Hepatocyte (in vitro differentiated cells): ENCODE data around the gene IGFBPL1. TPM values are rescaled to one million over a fixed set of nuclear protein-coding genes. Genes with fewer than 3 reads are reported as not detected.
A peak's percentile ranks its signal among the peaks of the same experiment; 100 is the strongest.

Experiments used
- DNase-seq: peaks from one replicate; pipeline ENCODE4 v3.0.0-alpha.2; 2016; ENCODE audit warnings: low spot score
- H2AFZ ChIP-seq: fragments of 200-600 bp; sonication (generic); 2 replicates; pipeline ENCODE4 v1.6.0; 2016; ENCODE audit warnings: antibody characterized with exemption, mild to moderate bottlenecking
- H3K27ac ChIP-seq: fragments of 200-600 bp; sonication (generic); 2 replicates; pipeline ENCODE4 v1.5.1; 2016; ENCODE audit warnings: mild to moderate bottlenecking
- H3K27me3 ChIP-seq: fragments of 200-600 bp; sonication (generic); 2 replicates; pipeline ENCODE4 v1.6.1; 2016
- H3K36me3 ChIP-seq: fragments of 200-600 bp; sonication (generic); replicated peaks from 2 replicates; pipeline ENCODE4 v1.5.1; 2016; ENCODE audit warnings: low read depth; ENCODE audit not compliant: insufficient read depth
- H3K4me1 ChIP-seq: fragments of 200-600 bp; sonication (generic); 2 replicates; pipeline ENCODE4 v1.5.1; 2016; ENCODE audit warnings: mild to moderate bottlenecking, moderate library complexity; ENCODE audit not compliant: insufficient read depth
- H3K4me2 ChIP-seq: fragments of 200-600 bp; sonication (generic); 2 replicates; pipeline ENCODE4 v1.6.0; 2016
- H3K4me3 ChIP-seq: fragments of 200-600 bp; sonication (generic); 2 replicates; pipeline ENCODE4 v1.5.1; 2016; ENCODE audit warnings: mild to moderate bottlenecking
- H3K79me2 ChIP-seq: fragments of 200-600 bp; sonication (generic); 2 replicates; pipeline ENCODE4 v1.6.0; 2017; ENCODE audit warnings: mild to moderate bottlenecking
- H3K9me2 ChIP-seq: fragments of 200-600 bp; sonication (generic); replicated peaks from 2 replicates; pipeline ENCODE4 v1.6.0; 2017; ENCODE audit warnings: mild to moderate bottlenecking; ENCODE audit not compliant: insufficient read depth
- H3K9me3 ChIP-seq: fragments of 200-600 bp; sonication (generic); 2 replicates; pipeline ENCODE4 v1.5.1; 2016; ENCODE audit warnings: low read depth, mild to moderate bottlenecking
- H4K20me1 ChIP-seq: fragments of 200-600 bp; sonication (generic); 2 replicates; pipeline ENCODE4 v1.6.0; 2016; ENCODE audit warnings: mild to moderate bottlenecking; ENCODE audit not compliant: insufficient read depth, poor library complexity, severe bottlenecking
- CTCF ChIP-seq: fragments of 200-600 bp; sonication (generic); IDR thresholded peaks from 2 replicates; pipeline ENCODE4 v1.5.1; 2016; ENCODE audit warnings: antibody characterized with exemption, mild to moderate bottlenecking; ENCODE audit not compliant: poor library complexity
- EZH2 ChIP-seq: fragments of 200-600 bp; sonication (generic); IDR thresholded peaks from 2 replicates; pipeline ENCODE4 v1.6.1; 2016; ENCODE audit warnings: antibody characterized with exemption, mild to moderate bottlenecking, borderline replicate concordance
- EZH2phosphoT487 ChIP-seq: fragments of 200-600 bp; sonication (generic); IDR thresholded peaks from one replicate; pipeline ENCODE4 v1.6.1; 2018; ENCODE audit warnings: antibody characterized with exemption, mild to moderate bottlenecking, low read depth, moderate library complexity; ENCODE audit not compliant: unreplicated experiment, severe bottlenecking
- WGBS: methylation state at CpG from one replicate; pipeline ENCODE4 v1.1.6; 2016; ENCODE audit warnings: low lambda C conversion rate; ENCODE audit errors: missing lambda C conversion rate; 5-methylcytosine and 5-hydroxymethylcytosine counted together
- polyA plus RNA-seq: library from polyadenylated mRNA; unstranded; fragments of >200 nt; fragmentation: Nextera tagmentation; extraction: Ambion mirVana; gene quantifications from 2 replicates; pipeline ENCODE4 v1.2.1, GENCODE V29; 2016
- total RNA-seq: library from RNA; depleted of rRNA; stranded (reverse); fragments of >200 nt; gene quantifications from 2 replicates; pipeline ENCODE4 v1.2.3, GENCODE V29; 2014

IGFBPL1 gene
- total and polyA plus RNA-seq, 2 experiments from 2014 or later, result 2.5 to 9.8 TPM

- no peaks in the 10 kb centered on the region for H3K9me3 ChIP-seq
- no peak for TF ChIP-seq EZH2
- no peak for TF ChIP-seq CTCF
- no peak for TF ChIP-seq EZH2phosphoT487
- H3K27me3 ChIP-seq, result no peaks in the 10 kb centered on the region
- H3K4me2 ChIP-seq, result no peak overlapping the region
- no peak overlapping the region for H3K4me3 ChIP-seq
- H3K36me3 ChIP-seq, result no peaks in the 10 kb centered on the region
- no peak for DNase-seq
- no peak overlapping the region for H2AFZ ChIP-seq
- H3K27ac ChIP-seq, result peak overlapping the region; percentile 71
- peaks cover 8% of the 10 kb centered on the region for H3K79me2 ChIP-seq
- peaks cover 52% of the 10 kb centered on the region for H3K4me1 ChIP-seq
- 65% methylated on average over 7 of the region's 7 CpGs for WGBS
- H3K9me2 ChIP-seq, result no peaks in the 10 kb centered on the region
- H4K20me1 ChIP-seq, result no peaks in the 10 kb centered on the region
Measured at GRCh38 chr9:38388283-38389223, 35.7 kb downstream of the IGFBPL1 start.

DNA sequence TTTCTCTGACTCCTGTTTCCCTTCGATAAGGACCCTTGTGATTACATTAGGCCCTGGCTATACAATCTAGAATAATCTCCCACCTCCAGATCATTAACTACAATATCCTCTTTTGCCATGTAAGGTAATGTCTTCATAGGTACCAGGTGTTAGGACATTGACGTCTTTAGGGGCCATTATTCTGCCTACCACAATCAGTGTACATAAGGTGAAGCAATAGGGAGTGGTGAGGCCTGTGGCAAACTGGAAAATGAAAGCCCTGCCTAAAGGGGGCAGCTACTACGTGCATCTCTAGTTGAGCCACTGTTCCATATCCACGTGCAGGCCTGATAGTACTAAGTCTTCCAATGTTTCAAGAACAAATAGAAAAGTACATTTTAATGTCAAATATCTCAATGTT lies 36.5 kb downstream of the IGFBPL1 start:
- Histone ChIP-seq H3K79me2 (no peaks in the 10 kb centered on the region), H3K4me2 (no peak overlapping the region), H3K36me3 (no peaks in the 10 kb centered on the region), H2AFZ (no peak overlapping the region), H3K27ac (no peak overlapping the region), H3K4me3 (no peak overlapping the region), H3K27me3 (no peaks in the 10 kb centered on the region), H3K9me2 (no peaks in the 10 kb centered on the region), H4K20me1 (no peaks in the 10 kb centered on the region), H3K4me1 (peaks cover 47% of the 10 kb centered on the region), H3K9me3 (no peaks in the 10 kb centered on the region)
- 91% methylated on average over 4 of the region's 4 CpGs for WGBS
- TF ChIP-seq EZH2phosphoT487 (no peak), CTCF (no peak)
- no peak for DNase-seq

DNA sequence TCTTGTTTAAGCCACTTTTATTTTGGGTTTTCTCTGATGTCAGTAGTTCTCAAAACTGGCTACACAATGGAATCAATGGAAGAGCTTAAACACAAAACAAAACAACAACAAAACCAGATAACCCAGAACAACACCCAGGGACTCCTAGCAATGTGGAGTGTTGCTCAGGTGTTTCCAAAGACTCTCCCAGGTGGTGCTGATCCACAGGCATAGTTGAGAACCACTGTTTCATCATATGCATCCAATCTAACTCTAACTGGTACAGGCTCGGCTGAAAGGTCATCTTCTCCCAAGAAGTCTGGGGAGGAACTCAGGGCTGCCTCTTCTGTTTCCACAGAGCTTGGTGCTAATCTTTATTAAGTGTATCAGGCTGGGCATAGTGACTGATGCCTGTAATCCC lies 37.2 kb downstream of the IGFBPL1 start:
- no peaks in the 10 kb centered on the region for H3K9me2 ChIP-seq
- 84% methylated on average over 1 of the region's 1 CpG for WGBS
- H3K27me3 ChIP-seq, result no peaks in the 10 kb centered on the region
- no peak for DNase-seq
- no peak for TF ChIP-seq EZH2
- no peak for TF ChIP-seq CTCF
- TF ChIP-seq EZH2phosphoT487, result no peak
- H3K79me2 ChIP-seq, result no peaks in the 10 kb centered on the region
- H4K20me1 ChIP-seq, result no peaks in the 10 kb centered on the region
- peaks cover 47% of the 10 kb centered on the region for H3K4me1 ChIP-seq
- peak overlapping the region; percentile 55 for H3K27ac ChIP-seq
- H3K4me2 ChIP-seq, result no peak overlapping the region
- no peak overlapping the region for H3K4me3 ChIP-seq
- H3K36me3 ChIP-seq, result no peaks in the 10 kb centered on the region
- H2AFZ ChIP-seq, result no peak overlapping the region
- H3K9me3 ChIP-seq, result no peaks in the 10 kb centered on the region
